GM12872 (cell line): ENCODE results near the gene ATOH7.

Source experiments
- TF ChIP-seq, protein P1 (sequence below): IDR thresholded peaks from 3 replicates; pipeline ENCODE4 v1.5.1; 2011; ENCODE audit warnings: low read depth, mild to moderate bottlenecking, low read length, moderate library complexity; ENCODE audit not compliant: insufficient read depth

ATOH7 gene

GRCh38 chr10:68239596-68240150, 7.8 kb upstream of the ATOH7 start:
- TF ChIP-seq, protein P1, sequence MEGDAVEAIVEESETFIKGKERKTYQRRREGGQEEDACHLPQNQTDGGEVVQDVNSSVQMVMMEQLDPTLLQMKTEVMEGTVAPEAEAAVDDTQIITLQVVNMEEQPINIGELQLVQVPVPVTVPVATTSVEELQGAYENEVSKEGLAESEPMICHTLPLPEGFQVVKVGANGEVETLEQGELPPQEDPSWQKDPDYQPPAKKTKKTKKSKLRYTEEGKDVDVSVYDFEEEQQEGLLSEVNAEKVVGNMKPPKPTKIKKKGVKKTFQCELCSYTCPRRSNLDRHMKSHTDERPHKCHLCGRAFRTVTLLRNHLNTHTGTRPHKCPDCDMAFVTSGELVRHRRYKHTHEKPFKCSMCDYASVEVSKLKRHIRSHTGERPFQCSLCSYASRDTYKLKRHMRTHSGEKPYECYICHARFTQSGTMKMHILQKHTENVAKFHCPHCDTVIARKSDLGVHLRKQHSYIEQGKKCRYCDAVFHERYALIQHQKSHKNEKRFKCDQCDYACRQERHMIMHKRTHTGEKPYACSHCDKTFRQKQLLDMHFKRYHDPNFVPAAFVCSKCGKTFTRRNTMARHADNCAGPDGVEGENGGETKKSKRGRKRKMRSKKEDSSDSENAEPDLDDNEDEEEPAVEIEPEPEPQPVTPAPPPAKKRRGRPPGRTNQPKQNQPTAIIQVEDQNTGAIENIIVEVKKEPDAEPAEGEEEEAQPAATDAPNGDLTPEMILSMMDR, result no peak

DNA sequence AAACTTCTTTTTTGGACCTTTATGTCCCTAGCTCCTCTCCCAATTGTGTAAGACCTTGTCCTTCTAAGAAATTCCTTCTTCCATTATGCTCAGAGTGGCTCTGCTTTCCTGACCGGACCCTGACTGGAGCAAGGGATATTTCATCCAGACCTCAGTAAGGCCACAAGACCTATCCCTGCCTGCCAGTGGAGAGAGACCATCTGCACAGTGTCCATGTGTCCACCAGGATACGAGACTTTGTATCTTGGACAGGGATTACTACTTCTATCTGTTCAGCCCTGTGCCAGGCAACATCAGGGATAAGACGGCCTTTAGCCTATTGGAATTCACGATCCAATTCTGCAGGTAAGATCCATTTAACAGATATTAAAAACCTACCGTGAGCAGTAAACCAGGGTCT, 7.2 kb upstream of the ATOH7 start:
- TF ChIP-seq, protein P1, result no peak

- TF ChIP-seq, protein P1, result no peak
Measured at GRCh38 chr10:68238371-68238770, 6.5 kb upstream of the ATOH7 start.

- TF ChIP-seq, protein P1, result no peak
Measured at GRCh38 chr10:68237173-68237572, 5.3 kb upstream of the ATOH7 start.

DNA sequence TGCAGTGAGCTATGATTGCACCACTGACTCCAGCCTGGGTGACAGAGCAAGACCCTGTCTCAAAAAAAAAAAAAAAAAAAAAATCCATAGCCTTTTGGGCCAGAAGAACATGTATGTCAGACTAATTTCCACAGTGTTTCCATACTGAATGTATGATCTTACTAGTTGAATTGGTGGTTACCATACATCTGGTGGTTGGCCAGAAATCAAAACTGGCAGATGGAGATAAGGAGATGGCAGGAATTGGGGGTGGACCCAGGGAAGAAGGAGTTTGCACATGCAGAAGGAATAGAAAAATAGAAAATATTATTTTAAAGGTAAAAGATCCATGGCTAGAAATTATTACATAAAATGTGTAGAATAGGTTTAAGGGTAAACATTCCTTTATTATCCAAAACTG, 3.7 kb upstream of the ATOH7 start:
- TF ChIP-seq, protein P1, result no peak

DNA sequence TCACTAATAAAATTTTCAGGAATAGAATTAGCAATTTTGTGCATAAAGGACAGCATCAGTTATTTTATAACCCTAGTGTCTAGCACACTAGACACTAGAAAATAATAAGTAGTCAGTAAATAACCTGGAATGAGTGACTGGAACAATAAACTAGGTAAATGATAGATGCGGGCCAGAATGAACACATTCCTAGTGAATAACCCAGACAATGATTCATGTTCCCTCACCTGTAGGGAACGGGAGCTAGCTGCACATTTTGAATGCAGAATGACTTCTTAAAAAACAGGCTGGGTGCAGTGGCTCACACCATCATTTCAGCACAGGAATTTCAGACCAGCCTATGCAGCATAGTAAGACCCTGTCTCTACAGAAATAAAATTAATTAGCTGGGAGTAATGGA, 3.2 kb upstream of the ATOH7 start:
- TF ChIP-seq, protein P1, result no peak

- TF ChIP-seq, protein P1, result no peak
Measured at GRCh38 chr10:68233046-68233445, 1.1 kb upstream of the ATOH7 start.
